ENCODE results near the gene HTRA2.

DNA sequence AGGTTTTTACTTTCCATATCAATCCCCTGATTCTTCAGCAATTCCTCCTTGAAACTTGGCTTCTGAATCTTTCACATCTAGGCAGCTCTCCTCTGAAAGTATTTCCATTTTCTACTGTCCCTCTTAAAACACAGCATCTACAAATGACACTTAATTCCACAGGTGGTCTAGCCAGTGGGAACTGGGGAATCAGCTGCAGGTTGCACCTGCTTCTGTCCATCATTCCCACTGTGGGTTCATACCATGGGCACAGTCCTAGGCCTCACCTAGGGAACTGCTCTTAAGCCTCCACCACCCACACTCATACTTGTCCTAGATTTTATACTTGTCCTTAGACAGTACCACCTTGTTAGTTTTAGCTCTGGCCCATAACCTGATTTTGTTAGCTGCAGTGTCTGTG is 21.8 kb downstream of the HTRA2 start:
- TF ChIP-seq, protein P1, sequence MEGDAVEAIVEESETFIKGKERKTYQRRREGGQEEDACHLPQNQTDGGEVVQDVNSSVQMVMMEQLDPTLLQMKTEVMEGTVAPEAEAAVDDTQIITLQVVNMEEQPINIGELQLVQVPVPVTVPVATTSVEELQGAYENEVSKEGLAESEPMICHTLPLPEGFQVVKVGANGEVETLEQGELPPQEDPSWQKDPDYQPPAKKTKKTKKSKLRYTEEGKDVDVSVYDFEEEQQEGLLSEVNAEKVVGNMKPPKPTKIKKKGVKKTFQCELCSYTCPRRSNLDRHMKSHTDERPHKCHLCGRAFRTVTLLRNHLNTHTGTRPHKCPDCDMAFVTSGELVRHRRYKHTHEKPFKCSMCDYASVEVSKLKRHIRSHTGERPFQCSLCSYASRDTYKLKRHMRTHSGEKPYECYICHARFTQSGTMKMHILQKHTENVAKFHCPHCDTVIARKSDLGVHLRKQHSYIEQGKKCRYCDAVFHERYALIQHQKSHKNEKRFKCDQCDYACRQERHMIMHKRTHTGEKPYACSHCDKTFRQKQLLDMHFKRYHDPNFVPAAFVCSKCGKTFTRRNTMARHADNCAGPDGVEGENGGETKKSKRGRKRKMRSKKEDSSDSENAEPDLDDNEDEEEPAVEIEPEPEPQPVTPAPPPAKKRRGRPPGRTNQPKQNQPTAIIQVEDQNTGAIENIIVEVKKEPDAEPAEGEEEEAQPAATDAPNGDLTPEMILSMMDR (IDR thresholded peaks at IDR 0.05; ENCODE audit: low read length): no peak
- TF ChIP-seq EZH2 (IDR thresholded peaks at IDR 0.05; ENCODE audit: borderline replicate concordance, low read length): no peak

Measured in OCI-LY1 (cell line).